Measurements from ENCODE around the gene MACF1. TPM values are rescaled to one million over a fixed set of nuclear protein-coding genes. Genes with fewer than 3 reads are reported as not detected.

The MACF1 gene
- total RNA-seq, 1 donor from 2014 or later: 222 TPM

DNA sequence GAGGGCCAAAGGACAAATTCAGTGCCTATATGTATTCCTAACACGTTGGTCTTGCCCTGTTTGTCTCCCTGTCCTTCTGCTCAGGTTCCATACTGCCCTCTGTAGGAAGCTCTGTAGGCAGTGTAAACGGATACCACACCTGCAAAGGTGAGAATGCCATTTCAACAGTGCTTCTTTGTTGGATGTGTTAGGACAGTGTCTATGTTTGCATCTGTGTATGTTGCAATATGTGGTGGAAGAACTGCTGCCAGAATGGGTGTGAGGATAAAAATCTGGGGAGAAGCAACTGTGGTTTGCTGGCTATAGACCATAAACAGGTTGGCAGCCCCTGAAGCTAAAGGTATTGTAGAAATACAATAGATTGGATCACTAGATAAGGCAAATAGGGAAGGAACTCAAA, 173.9 kb downstream of the MACF1 start:
- peaks cover 8% of the 10 kb centered on the region for H4K20me1 ChIP-seq (ENCODE audit: low read depth)
- peaks cover 25% of the 10 kb centered on the region for H3K36me3 ChIP-seq
- H2AFZ ChIP-seq (replicated peaks): no peak overlapping the region
- Mint-ChIP-seq H3K4me1 (no peaks in the 10 kb centered on the region), H3K4me3 (no peak overlapping the region), H3K36me3 (peaks cover 23% of the 10 kb centered on the region), H3K27ac (no peak overlapping the region), H3K27me3 (ENCODE audit: insufficient read depth, low read depth) (no peaks in the 10 kb centered on the region), H3K9me3 (no peaks in the 10 kb centered on the region)
- peaks cover 7% of the 10 kb centered on the region for H3F3A ChIP-seq (ENCODE audit: low read depth)
- H3K79me2 ChIP-seq (ENCODE audit: low read depth): no peaks in the 10 kb centered on the region
- no peaks in the 10 kb centered on the region for H3K9me3 ChIP-seq (ENCODE audit: low read depth)
- H3K27me3 ChIP-seq: no peaks in the 10 kb centered on the region
- DNase-seq (ENCODE audit: low spot score): peak; percentile 11
- TF ChIP-seq, protein P1, sequence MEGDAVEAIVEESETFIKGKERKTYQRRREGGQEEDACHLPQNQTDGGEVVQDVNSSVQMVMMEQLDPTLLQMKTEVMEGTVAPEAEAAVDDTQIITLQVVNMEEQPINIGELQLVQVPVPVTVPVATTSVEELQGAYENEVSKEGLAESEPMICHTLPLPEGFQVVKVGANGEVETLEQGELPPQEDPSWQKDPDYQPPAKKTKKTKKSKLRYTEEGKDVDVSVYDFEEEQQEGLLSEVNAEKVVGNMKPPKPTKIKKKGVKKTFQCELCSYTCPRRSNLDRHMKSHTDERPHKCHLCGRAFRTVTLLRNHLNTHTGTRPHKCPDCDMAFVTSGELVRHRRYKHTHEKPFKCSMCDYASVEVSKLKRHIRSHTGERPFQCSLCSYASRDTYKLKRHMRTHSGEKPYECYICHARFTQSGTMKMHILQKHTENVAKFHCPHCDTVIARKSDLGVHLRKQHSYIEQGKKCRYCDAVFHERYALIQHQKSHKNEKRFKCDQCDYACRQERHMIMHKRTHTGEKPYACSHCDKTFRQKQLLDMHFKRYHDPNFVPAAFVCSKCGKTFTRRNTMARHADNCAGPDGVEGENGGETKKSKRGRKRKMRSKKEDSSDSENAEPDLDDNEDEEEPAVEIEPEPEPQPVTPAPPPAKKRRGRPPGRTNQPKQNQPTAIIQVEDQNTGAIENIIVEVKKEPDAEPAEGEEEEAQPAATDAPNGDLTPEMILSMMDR (IDR thresholded peaks at IDR 0.05): peak; percentile 51
- no peak for TF ChIP-seq EZH2phosphoT487 (IDR thresholded peaks at IDR 0.05)
- no peak overlapping the region for H3K4me2 ChIP-seq
- no peak overlapping the region for H3K4me3 ChIP-seq
- no peak overlapping the region for H3K9ac ChIP-seq
- no peaks in the 10 kb centered on the region for H3K4me1 ChIP-seq
- no peak overlapping the region for H3K27ac ChIP-seq

DNA sequence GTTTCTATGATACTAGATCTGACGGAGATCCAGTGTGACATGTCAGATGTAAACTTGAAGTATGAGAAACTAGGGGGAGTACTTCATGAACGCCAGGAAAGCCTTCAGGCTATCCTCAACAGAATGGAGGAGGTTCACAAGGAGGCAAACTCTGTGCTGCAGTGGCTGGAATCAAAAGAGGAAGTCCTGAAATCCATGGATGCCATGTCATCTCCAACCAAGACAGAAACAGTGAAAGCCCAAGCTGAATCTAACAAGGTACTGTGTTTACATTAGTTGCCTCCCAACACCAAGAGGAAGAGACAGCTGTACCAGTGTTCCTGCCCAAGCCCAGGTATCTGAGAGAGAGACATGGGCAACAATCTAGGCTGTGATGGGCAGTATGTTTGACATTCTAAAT, 174.7 kb downstream of the MACF1 start:
- Histone ChIP-seq H3K36me3 (peaks cover 25% of the 10 kb centered on the region), H3K4me2 (no peak overlapping the region), H3K4me1 (no peaks in the 10 kb centered on the region), H3K9me3 (ENCODE audit: low read depth) (no peaks in the 10 kb centered on the region), H3K27ac (no peak overlapping the region), H4K20me1 (ENCODE audit: low read depth) (peaks cover 5% of the 10 kb centered on the region), H3K27me3 (no peaks in the 10 kb centered on the region), H2AFZ (replicated peaks) (no peak overlapping the region), H3F3A (ENCODE audit: low read depth) (peaks cover 7% of the 10 kb centered on the region), H3K9ac (no peak overlapping the region), H3K4me3 (no peak overlapping the region), H3K79me2 (ENCODE audit: low read depth) (no peaks in the 10 kb centered on the region)
- TF ChIP-seq EZH2 (IDR thresholded peaks at IDR 0.05): no peak
- no peak for TF ChIP-seq EZH2phosphoT487 (IDR thresholded peaks at IDR 0.05)
- TF ChIP-seq, protein P1 (IDR thresholded peaks at IDR 0.05): no peak
- Mint-ChIP-seq H3K27ac (no peak overlapping the region), H3K4me1 (no peaks in the 10 kb centered on the region), H3K36me3 (peaks cover 25% of the 10 kb centered on the region), H3K9me3 (no peaks in the 10 kb centered on the region), H3K4me3 (no peak overlapping the region), H3K27me3 (ENCODE audit: insufficient read depth, low read depth) (no peaks in the 10 kb centered on the region)
- no peak for DNase-seq (ENCODE audit: low spot score)

DNA sequence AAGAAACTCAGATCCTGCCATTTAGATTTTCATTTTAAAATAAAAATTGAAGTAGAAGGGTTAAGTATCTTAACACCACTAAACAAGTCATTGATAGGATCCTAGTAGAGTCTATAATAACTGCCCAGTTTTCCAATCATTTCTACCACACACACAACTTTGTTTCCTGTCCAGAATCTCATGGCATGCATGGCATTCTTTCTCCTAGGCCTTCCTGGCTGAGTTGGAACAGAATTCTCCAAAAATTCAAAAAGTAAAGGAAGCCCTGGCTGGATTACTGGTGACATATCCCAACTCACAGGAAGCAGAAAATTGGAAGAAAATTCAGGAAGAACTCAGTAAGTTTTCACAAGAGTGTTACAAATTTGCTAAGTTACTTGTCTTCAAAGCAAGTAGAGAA, 175.5 kb downstream of the MACF1 start:
- Histone ChIP-seq H3K27ac (no peak overlapping the region), H2AFZ (replicated peaks) (no peak overlapping the region), H4K20me1 (ENCODE audit: low read depth) (peaks cover 4% of the 10 kb centered on the region), H3K4me1 (no peaks in the 10 kb centered on the region), H3K9me3 (ENCODE audit: low read depth) (no peaks in the 10 kb centered on the region), H3K4me2 (no peak overlapping the region), H3K9ac (no peak overlapping the region), H3K79me2 (ENCODE audit: low read depth) (no peaks in the 10 kb centered on the region), H3K4me3 (no peak overlapping the region), H3K36me3 (peaks cover 22% of the 10 kb centered on the region), H3K27me3 (no peaks in the 10 kb centered on the region), H3F3A (ENCODE audit: low read depth) (peaks cover 7% of the 10 kb centered on the region)
- no peak overlapping the region for H3K4me3 Mint-ChIP-seq
- no peaks in the 10 kb centered on the region for H3K27me3 Mint-ChIP-seq (ENCODE audit: insufficient read depth, low read depth)
- no peak overlapping the region for H3K27ac Mint-ChIP-seq
- TF ChIP-seq, protein P1 (IDR thresholded peaks at IDR 0.05): no peak
- TF ChIP-seq EZH2phosphoT487 (IDR thresholded peaks at IDR 0.05) (no peak), EZH2 (IDR thresholded peaks at IDR 0.05) (no peak)
- DNase-seq (ENCODE audit: low spot score): no peak
- no peaks in the 10 kb centered on the region for H3K9me3 Mint-ChIP-seq
- H3K36me3 Mint-ChIP-seq: peaks cover 28% of the 10 kb centered on the region
- no peaks in the 10 kb centered on the region for H3K4me1 Mint-ChIP-seq

All from neural progenitor cell (in vitro differentiated cells).